Esophagus squamous epithelium (tissue), 5 donors: ENCODE results near the gene TIMM22. TPM values are rescaled to one million over a fixed set of nuclear protein-coding genes. Genes with fewer than 3 reads are reported as not detected.
A peak's percentile ranks its signal among the peaks of the same experiment; 100 is the strongest.
"Not testable (repeated sequence)": the region's sequence is repeated elsewhere in the genome, so short reads cannot be mapped to it uniquely, and the experiment has no call there.

Source experiments
- DNase-seq: peaks from one replicate; lab custom pipeline; 2025; lab: John Stamatoyannopoulos, UW
- H3K27ac ChIP-seq, 4 donors: fragments of 200-600 bp; sonication (generic); one replicate each; pipeline ENCODE4 v1.5.1; 2016 to 2019; ENCODE audit warnings: mild to moderate bottlenecking in 1 of 4
- H3K27me3 ChIP-seq, 4 donors: fragments of 200-600 bp; sonication (generic); 1 replicate in 3 of 4; 2 replicates in 1 of 4; pipeline versions ENCODE4 v1.5.1 to v1.6.0; 2017 to 2021; ENCODE audit warnings: antibody characterized with exemption in 1 of 4
- H3K36me3 ChIP-seq, 3 donors: fragments of 200-600 bp; sonication (generic); one replicate each; pipeline ENCODE4 v1.5.1; 2016 to 2019
- H3K4me1 ChIP-seq, 3 donors: fragments of 200-600 bp; sonication (generic); one replicate each; pipeline ENCODE4 v1.5.1; 2017 to 2019
- H3K4me3 ChIP-seq, 4 donors: fragments of 200-600 bp; sonication (generic); 1 replicate in 3 of 4; 2 replicates in 1 of 4; pipeline ENCODE4 v1.5.1; 2016 to 2019; ENCODE audit warnings: mild to moderate bottlenecking in 2 of 4, moderate library complexity in 1 of 4
- H3K9me3 ChIP-seq, 3 donors: fragments of 200-600 bp; sonication (generic); one replicate each; pipeline ENCODE4 v1.5.1; 2016 to 2019
- POLR2A ChIP-seq, 4 donors: fragments of 450-650 bp; IDR thresholded peaks; one replicate each; pipeline ENCODE4 v1.6.1; 2017; ENCODE audit warnings: antibody characterized with exemption in 4 of 4, mild to moderate bottlenecking in 4 of 4, moderate library complexity in 3 of 4
- WGBS, 2 donors: methylation state at CpG; one replicate each; pipeline ENCODE4 v1.1.5; 2018; 5-methylcytosine and 5-hydroxymethylcytosine counted together
- intact Hi-C: fragments of 100-400 bp; cut with DNase I; formaldehyde crosslinking; loops from one replicate; pipeline ENCODE4 v1.15.0; 2022
- total RNA-seq, 4 donors: library from RNA; depleted of rRNA; stranded (reverse); fragments of >200 nt; gene quantifications; one replicate each; pipeline ENCODE4 v1.1.0, GENCODE V29; 2016
- TF ChIP-seq, protein P1 (sequence below), 6 experiments: fragments of 450-650 bp in 4 of 6; fragments of 200-600 bp in 2 of 6; sonication (generic) in 2 of 6; IDR thresholded peaks; one replicate each; pipeline ENCODE4 v1.5.1; 2016 to 2019; ENCODE audit warnings: antibody characterized with exemption in 6 of 6, mild to moderate bottlenecking in 4 of 6, moderate library complexity in 4 of 6
- donor health status: DM: yes; HTN: yes; CAD: no.

Gene TIMM22
- total RNA-seq, 4 donors from 2014 or later: 7.7 to 18.5 (median 11.8) TPM

DNA sequence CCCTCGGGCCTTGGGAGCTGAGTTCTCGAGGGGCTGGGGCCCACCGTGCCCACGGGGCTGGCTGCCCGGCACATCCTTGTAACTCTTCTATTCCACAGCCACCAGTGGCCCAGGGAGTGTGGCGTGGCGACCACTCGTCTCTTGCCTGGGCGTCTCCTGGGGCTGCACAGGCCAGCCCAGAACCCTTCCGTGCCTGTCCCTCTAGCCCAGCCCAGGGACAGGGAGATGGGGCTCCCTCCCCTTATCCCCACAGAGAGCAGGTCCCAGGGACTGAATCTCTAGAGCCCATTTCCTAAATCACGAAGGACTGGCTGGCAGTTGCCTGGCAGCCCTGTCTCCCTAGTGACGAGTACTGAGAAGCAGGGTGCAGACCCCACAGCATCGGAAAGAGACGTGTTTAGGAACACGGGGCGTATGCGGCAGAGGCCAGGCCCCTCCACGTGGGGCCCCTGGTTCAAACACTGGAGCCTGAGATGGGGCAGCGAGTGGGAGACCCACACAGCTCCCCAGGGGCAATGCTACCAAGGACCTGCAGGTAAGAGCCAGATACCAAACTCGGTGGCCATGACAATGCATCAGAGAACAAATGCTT is 51.0 kb downstream of the TIMM22 start:
- H3K4me1 ChIP-seq: peaks cover 4 to 33% (median 6%) of the 10 kb centered on the region in 3 donors
- TF ChIP-seq, protein P1, sequence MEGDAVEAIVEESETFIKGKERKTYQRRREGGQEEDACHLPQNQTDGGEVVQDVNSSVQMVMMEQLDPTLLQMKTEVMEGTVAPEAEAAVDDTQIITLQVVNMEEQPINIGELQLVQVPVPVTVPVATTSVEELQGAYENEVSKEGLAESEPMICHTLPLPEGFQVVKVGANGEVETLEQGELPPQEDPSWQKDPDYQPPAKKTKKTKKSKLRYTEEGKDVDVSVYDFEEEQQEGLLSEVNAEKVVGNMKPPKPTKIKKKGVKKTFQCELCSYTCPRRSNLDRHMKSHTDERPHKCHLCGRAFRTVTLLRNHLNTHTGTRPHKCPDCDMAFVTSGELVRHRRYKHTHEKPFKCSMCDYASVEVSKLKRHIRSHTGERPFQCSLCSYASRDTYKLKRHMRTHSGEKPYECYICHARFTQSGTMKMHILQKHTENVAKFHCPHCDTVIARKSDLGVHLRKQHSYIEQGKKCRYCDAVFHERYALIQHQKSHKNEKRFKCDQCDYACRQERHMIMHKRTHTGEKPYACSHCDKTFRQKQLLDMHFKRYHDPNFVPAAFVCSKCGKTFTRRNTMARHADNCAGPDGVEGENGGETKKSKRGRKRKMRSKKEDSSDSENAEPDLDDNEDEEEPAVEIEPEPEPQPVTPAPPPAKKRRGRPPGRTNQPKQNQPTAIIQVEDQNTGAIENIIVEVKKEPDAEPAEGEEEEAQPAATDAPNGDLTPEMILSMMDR (IDR thresholded peaks at IDR 0.05): no peak
- TF ChIP-seq POLR2A (IDR thresholded peaks at IDR 0.05): no peak
- no peaks in the 10 kb centered on the region for H3K27me3 ChIP-seq
- no peaks in the 10 kb centered on the region for H3K9me3 ChIP-seq
- H3K27ac ChIP-seq: peak overlapping the region; percentile 11 to 80 (median 67)
- WGBS, 2 donors: 66 to 78% methylated on average over 9 to 16 of the region's 20 CpGs
- H3K36me3 ChIP-seq: peaks cover 24 to 87% (median 24%) of the 10 kb centered on the region in 3 donors
- intact Hi-C loops: no loop called here
- DNase-seq: no peak
- H3K4me3 ChIP-seq: no peak overlapping the region

DNA sequence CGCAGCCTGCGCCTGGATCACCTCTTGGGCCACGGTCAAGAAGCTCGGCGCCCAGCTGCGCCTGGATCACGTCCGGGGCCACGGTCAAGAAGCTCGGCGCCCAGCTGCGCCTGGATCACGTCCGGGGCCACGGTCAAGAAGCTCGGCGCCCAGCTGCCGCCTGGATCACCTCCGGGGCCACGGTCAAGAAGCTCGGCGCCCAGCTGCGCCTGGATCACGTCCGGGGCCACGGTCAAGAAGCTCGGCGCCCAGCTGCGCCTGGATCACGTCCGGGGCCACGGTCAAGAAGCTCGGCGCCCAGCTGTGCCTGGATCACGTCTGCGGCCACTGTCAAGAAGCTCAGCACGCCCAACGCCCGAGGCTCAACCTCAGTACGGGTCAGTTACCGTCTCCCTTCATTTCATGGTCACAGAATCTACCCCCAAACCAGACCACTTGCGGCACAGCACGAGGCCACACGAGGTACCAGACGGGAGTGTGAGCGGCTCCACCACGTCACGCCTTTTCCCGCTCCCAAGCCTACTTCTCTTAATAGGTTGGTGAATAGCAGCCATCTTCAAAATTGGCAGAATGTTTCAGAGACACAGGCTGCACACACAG is 51.7 kb downstream of the TIMM22 start:
- 93 to 95% methylated on average over 4 to 12 of the region's 49 CpGs for WGBS, 2 donors
- DNase-seq: not testable (repeated sequence)

DNA sequence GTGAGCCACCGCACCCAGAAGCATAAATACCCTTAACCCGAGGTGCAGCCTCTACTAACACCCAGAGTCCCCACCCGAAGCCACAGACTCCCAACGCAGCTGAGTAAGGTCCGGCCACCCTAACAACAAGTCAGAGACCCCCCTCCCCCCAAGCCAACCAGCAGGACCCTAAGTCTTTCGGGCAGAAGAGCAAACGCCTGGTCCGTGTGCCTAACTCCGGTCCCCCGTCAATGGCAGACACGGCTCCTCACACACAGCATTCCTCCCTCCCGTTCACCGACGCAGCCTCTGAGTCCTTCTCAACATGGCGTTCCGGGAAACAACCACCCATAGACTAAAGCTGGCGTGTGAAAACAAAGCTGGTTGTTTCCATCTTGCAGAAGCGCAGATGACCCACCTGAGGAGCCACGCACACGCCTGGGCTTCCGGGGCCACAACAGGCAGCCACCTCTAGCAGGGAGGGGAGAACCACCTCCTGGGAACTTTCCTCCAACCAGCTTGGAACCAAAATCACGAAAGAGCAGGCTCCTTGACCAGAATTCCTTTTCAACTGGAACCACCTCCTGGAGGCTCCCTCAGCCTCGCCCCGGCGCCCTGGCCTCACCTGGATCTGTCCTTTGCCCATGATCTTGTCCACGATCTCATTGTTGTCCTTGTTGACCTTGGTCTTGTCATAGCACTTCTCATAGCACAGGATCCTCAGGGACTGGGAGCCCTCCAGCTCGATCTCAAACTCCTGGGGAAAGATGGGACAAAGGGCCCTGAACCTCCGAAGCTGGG is 52.7 kb downstream of the TIMM22 start:
- H3K36me3 ChIP-seq: peaks cover 31 to 84% (median 33%) of the 10 kb centered on the region in 3 donors
- intact Hi-C loops: loop anchor here (10.0 kb wide), 1 partner anchor 95 kb away; no protein-coding TSS in a partner anchor
- WGBS, 2 donors: 92 to 97% methylated on average over 11 to 16 of the region's 28 CpGs
- no peak overlapping the region for H3K27ac ChIP-seq
- H3K27me3 ChIP-seq: no peaks in the 10 kb centered on the region
- no peaks in the 10 kb centered on the region for H3K9me3 ChIP-seq
- TF ChIP-seq, protein P1 (IDR thresholded peaks at IDR 0.05): no peak
- TF ChIP-seq POLR2A (IDR thresholded peaks at IDR 0.05): no peak
- no peak for DNase-seq
- peaks cover 0 to 17% (median 0%) of the 10 kb centered on the region in 3 donors for H3K4me1 ChIP-seq
- no peak overlapping the region for H3K4me3 ChIP-seq

More for the DNA sequence above, 51.7 kb downstream of the TIMM22 start:
- H3K27me3 ChIP-seq, intact Hi-C loops, H3K9me3 ChIP-seq, H3K4me3 ChIP-seq, H3K27ac ChIP-seq: not testable (repeated sequence)
- H3K36me3 ChIP-seq: peaks cover 26 to 86% (median 27%) of the 10 kb centered on the region in 3 donors
- peaks cover 0 to 27% (median 3%) of the 10 kb centered on the region in 3 donors for H3K4me1 ChIP-seq

DNA sequence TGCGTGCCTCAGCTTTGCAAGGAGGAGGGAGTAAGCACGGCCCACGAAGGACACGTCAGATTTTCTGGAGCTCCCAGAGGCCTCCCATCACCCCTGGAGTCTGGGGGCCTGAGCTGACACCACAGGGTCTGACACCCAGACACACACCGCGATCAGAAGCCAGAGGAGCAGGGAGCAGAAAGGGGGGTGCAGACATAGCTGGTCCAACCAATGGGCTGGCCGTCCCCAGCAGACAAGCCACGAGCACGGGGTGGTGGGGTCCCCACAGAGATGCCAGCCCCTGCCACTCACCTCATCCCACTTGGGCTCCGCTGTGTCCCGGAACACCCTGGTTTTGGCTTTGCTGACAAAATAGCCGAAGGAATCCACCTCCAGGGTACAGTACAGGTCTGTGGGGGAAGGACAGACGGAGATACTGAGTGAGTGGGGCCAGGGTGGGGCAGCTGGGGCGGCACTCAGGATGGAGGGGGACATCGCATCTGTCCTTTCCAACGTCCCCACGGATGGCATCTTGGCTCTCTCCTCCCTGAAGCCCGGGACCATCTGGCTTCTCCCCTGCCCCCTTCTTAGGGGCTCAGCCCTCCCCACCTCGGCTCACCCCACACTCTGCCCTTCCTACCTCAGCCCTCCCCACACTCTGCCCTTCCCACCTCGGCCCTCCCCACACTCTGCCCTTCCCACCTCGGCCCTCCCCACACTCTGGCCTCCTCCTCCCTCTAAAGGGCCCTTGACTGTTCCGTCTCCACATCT is 53.5 kb downstream of the TIMM22 start:
- 70 to 79% methylated on average over 8 to 11 of the region's 22 CpGs for WGBS, 2 donors
- peaks cover 32 to 84% (median 41%) of the 10 kb centered on the region in 3 donors for H3K36me3 ChIP-seq
- no peak for DNase-seq
- H3K27me3 ChIP-seq: no peaks in the 10 kb centered on the region
- TF ChIP-seq, protein P1 (IDR thresholded peaks at IDR 0.05): no peak
- TF ChIP-seq POLR2A (IDR thresholded peaks at IDR 0.05): no peak
- peaks cover 0 to 16% (median 0%) of the 10 kb centered on the region in 3 donors for H3K4me1 ChIP-seq
- intact Hi-C loops: loop anchor here (10.0 kb wide), 1 partner anchor 94 kb away; no protein-coding TSS in a partner anchor
- H3K27ac ChIP-seq: no peak overlapping the region
- H3K9me3 ChIP-seq: no peaks in the 10 kb centered on the region
- H3K4me3 ChIP-seq: no peak overlapping the region
